Stimulated activated CD4-positive, alpha-beta T cell treated with anti-CD3 and anti-CD28 coated beads, TNF-alpha, amount 100 ng/mL, for 24 hours (primary cell): ENCODE data around the gene OSGIN1.
A peak's percentile ranks its signal among the peaks of the same experiment; 100 is the strongest.

Source experiments
- DNase-seq, 3 experiments: peaks; one replicate each; pipeline ENCODE4 v3.0.0-alpha.2; 2020; ENCODE audit warnings: low read depth in 3 of 3

The OSGIN1 gene

GRCh38 chr16:83925957-83926725, 26.9 kb upstream of the OSGIN1 start:
- DNase-seq, result no peak

GRCh38 chr16:83926726-83927397, 26.2 kb upstream of the OSGIN1 start:
- peak; percentile 34 to 66 (median 35) for DNase-seq

- no peak for DNase-seq
Observed at GRCh38 chr16:83928341-83929055, 24.5 kb upstream of the OSGIN1 start.

- no peak for DNase-seq
Observed at GRCh38 chr16:83929811-83930555, 23.1 kb upstream of the OSGIN1 start.

- DNase-seq, result no peak
Observed at GRCh38 chr16:83930730-83931500, 22.1 kb upstream of the OSGIN1 start.

- no peak for DNase-seq
Observed at GRCh38 chr16:83931556-83931955, 21.5 kb upstream of the OSGIN1 start.

- DNase-seq, result no peak
Observed at GRCh38 chr16:83932304-83932703, 20.7 kb upstream of the OSGIN1 start.

- DNase-seq, result no peak
Observed at GRCh38 chr16:83932955-83933673, 19.9 kb upstream of the OSGIN1 start.

GRCh38 chr16:83933885-83934683, 19.0 kb upstream of the OSGIN1 start:
- no peak for DNase-seq

- DNase-seq, result no peak
Observed at GRCh38 chr16:83934684-83934977, 18.4 kb upstream of the OSGIN1 start.

GRCh38 chr16:83935005-83935857, 17.8 kb upstream of the OSGIN1 start:
- DNase-seq, result no peak

GRCh38 chr16:83935858-83936255, 17.2 kb upstream of the OSGIN1 start:
- no peak for DNase-seq

- no peak for DNase-seq
Observed at GRCh38 chr16:83936581-83937165, 16.4 kb upstream of the OSGIN1 start.

- no peak for DNase-seq
Observed at GRCh38 chr16:83937267-83937666, 15.8 kb upstream of the OSGIN1 start.

- no peak for DNase-seq
Observed at GRCh38 chr16:83937922-83938885, 14.8 kb upstream of the OSGIN1 start.

- no peak for DNase-seq
Observed at GRCh38 chr16:83939266-83939855, 13.7 kb upstream of the OSGIN1 start.

- DNase-seq, result no peak
Observed at GRCh38 chr16:83940119-83940518, 12.9 kb upstream of the OSGIN1 start.
